HCT116 (cell line): ENCODE results near the gene BCR. TPM values are rescaled to one million over a fixed set of nuclear protein-coding genes. Genes with fewer than 3 reads are reported as not detected.

Experiments used
- ATAC-seq: fragments of 200-7000 bp; cut with Tn5 transposase; 2 replicates; pipeline ENCODE4 v1.9.1; 2020; ENCODE audit warnings: mild to moderate bottlenecking, moderate library complexity
- BruUV-seq: library from RNA; stranded (reverse); fragments of 400-500 nt; replicated peaks from 2 replicates; lab custom pipeline; 2021; lab: Mats Ljungman, UMichigan
- CTCF ChIA-PET: fragments of 300-600 bp; sonication (Branson Sonifier 250); formaldehyde crosslinking; loops from one replicate; lab custom pipeline; 2021; ENCODE audit warnings: antibody characterized with exemption; lab: Charles Lee
- POLR2A ChIA-PET: fragments of 300-600, 350-600 bp; sonication (Branson Sonifier 250); formaldehyde crosslinking; loops from one replicate; lab custom pipeline; 2021; ENCODE audit warnings: antibody characterized with exemption; lab: Charles Lee
- RAD21 ChIA-PET, 2 experiments: fragments of 300-600 bp; sonication (Branson Sonifier 250); formaldehyde crosslinking; loops; one replicate each; lab custom pipeline; 2023; ENCODE audit warnings: low total read pairs in 2 of 2; ENCODE audit not compliant: uncharacterized antibody in 2 of 2, unreplicated experiment in 2 of 2, low non-redundant PET in 1 of 2; lab: Charles Lee
- DNase-seq: peaks from one replicate; pipeline ENCODE4 v3.0.0-alpha.2; 2010; ENCODE audit warnings: low read depth, low spot score
- H2AFZ ChIP-seq: fragments of 200-600 bp; shearing (Covaris generic), sonication (generic); 2 replicates; pipeline ENCODE4 v1.6.1; 2017; ENCODE audit warnings: low read depth, mixed run types, mixed read lengths, antibody characterized with exemption, low read length; ENCODE audit not compliant: poor library complexity, severe bottlenecking
- H3K27ac ChIP-seq: 2 replicates; pipeline ENCODE4 v1.5.1; 2012; ENCODE audit warnings: low read depth, low read length
- H3K27me3 ChIP-seq: fragments of 200-600 bp; sonication (generic); 2 replicates; pipeline ENCODE4 v1.6.1; 2016; ENCODE audit warnings: mixed run types, low read length, mixed read lengths; ENCODE audit not compliant: insufficient read depth
- H3K36me3 ChIP-seq, 2 experiments: fragments of 200-500 bp in 1 of 2; fragments of 200-600 bp in 1 of 2; sonication (Bioruptor generic) in 1 of 2; sonication (generic) in 1 of 2; 2 replicates each; pipeline versions ENCODE4 v1.5.1 to v1.6.1; 2014 to 2016; ENCODE audit warnings: low read length in 2 of 2, inconsistent platforms in 1 of 2, mixed read lengths in 1 of 2, mixed run types in 1 of 2; ENCODE audit not compliant: insufficient read depth in 2 of 2, control insufficient read depth in 1 of 2
- H3K4me1 ChIP-seq, 2 experiments: fragments of 200-600 bp in 1 of 2; sonication (generic) in 1 of 2; 2 replicates each; pipeline versions ENCODE4 v1.5.1 to v1.6.1; 2012 to 2017; ENCODE audit warnings: low read length in 2 of 2, inconsistent platforms in 1 of 2, mild to moderate bottlenecking in 1 of 2, mixed read lengths in 1 of 2, mixed run types in 1 of 2, moderate library complexity in 1 of 2; ENCODE audit not compliant: insufficient read depth in 2 of 2, control insufficient read depth in 1 of 2
- H3K4me2 ChIP-seq: fragments of 200-600 bp; sonication (generic); 2 replicates; pipeline ENCODE4 v1.6.1; 2017; ENCODE audit warnings: mixed run types, low read length, mixed read lengths
- H3K4me3 ChIP-seq, 2 experiments: fragments of 200-600 bp in 1 of 2; sonication (generic) in 1 of 2; replicated peaks in 1 of 2; 2 replicates each; pipeline ENCODE4 v1.5.1; 2011 to 2016; ENCODE audit warnings: low read length in 2 of 2, control low read depth in 1 of 2, low read depth in 1 of 2, mild to moderate bottlenecking in 1 of 2, mixed read lengths in 1 of 2, mixed run types in 1 of 2
- H3K79me2 ChIP-seq: fragments of 200-600 bp; sonication (generic); 2 replicates; pipeline ENCODE4 v1.6.1; 2017; ENCODE audit warnings: mild to moderate bottlenecking, mixed run types, low read length, moderate library complexity, mixed read lengths; ENCODE audit not compliant: insufficient read depth
- H3K9ac ChIP-seq: fragments of 200-600 bp; sonication (generic); 2 replicates; pipeline ENCODE4 v1.6.1; 2016; ENCODE audit warnings: low read length, mixed read lengths
- H3K9me2 ChIP-seq: fragments of 200-600 bp; sonication (generic), shearing (Covaris generic); 2 replicates; pipeline ENCODE4 v1.6.1; 2017; ENCODE audit warnings: mixed run types, mild to moderate bottlenecking, moderate library complexity; ENCODE audit not compliant: insufficient read depth
- H3K9me3 ChIP-seq, 2 experiments: fragments of 200-500 bp in 1 of 2; fragments of 200-600 bp in 1 of 2; sonication (Bioruptor generic) in 1 of 2; sonication (generic) in 1 of 2; 2 replicates each; pipeline ENCODE4 v1.6.1; 2014 to 2017; ENCODE audit warnings: low read length in 2 of 2, mixed read lengths in 2 of 2, inconsistent platforms in 1 of 2, low read depth in 1 of 2, mild to moderate bottlenecking in 1 of 2, mixed run types in 1 of 2, moderate library complexity in 1 of 2; ENCODE audit not compliant: control insufficient read depth in 1 of 2, insufficient read depth in 1 of 2
- H4K20me1 ChIP-seq: fragments of 200-600 bp; sonication (generic), shearing (Covaris generic); 2 replicates; pipeline ENCODE4 v1.6.1; 2017; ENCODE audit warnings: mixed run types, mild to moderate bottlenecking, moderate library complexity; ENCODE audit not compliant: insufficient read depth
- EZH2phosphoT487 ChIP-seq: fragments of 200-600 bp; IDR thresholded peaks from 2 replicates; pipeline ENCODE4 v1.6.1; 2018; ENCODE audit warnings: antibody characterized with exemption, borderline replicate concordance
- FOSL1 ChIP-seq: IDR thresholded peaks from 2 replicates; pipeline ENCODE4 v1.6.1; 2012; ENCODE audit warnings: low read depth
- JUND ChIP-seq: IDR thresholded peaks from 2 replicates; pipeline ENCODE4 v1.6.1; 2012
- POLR2A ChIP-seq: IDR thresholded peaks from 2 replicates; pipeline ENCODE4 v1.7.0; 2011; ENCODE audit warnings: borderline replicate concordance; ENCODE audit not compliant: insufficient read depth, insufficient read length; ENCODE audit errors: extremely low read depth
- YY1 ChIP-seq: IDR thresholded peaks from 2 replicates; pipeline ENCODE4 v1.6.1; 2011; ENCODE audit warnings: low read length, low read depth, moderate library complexity, mild to moderate bottlenecking; ENCODE audit not compliant: insufficient replicate concordance; ENCODE audit errors: extremely low read depth
- intact Hi-C: fragments of 100-400 bp; cut with micrococcal nuclease; formaldehyde crosslinking; loops from 2 replicates; pipeline ENCODE4 v1.10.0; 2022
- total RNA-seq: library from RNA; stranded (reverse); gene quantifications from one replicate; pipeline ENCODE4 v1.2.1, GENCODE V29; 2021; ENCODE audit not compliant: unreplicated experiment
- TF ChIP-seq, protein P1 (sequence below): IDR thresholded peaks from 2 replicates; pipeline ENCODE4 v1.6.1; 2012; ENCODE audit warnings: low read depth
- TF ChIP-seq, protein P2 (sequence below): IDR thresholded peaks from 2 replicates; pipeline ENCODE4 v1.6.1; 2012

BCR gene
- total RNA-seq, 1 experiment from 2014 or later = 39.7 TPM

DNA sequence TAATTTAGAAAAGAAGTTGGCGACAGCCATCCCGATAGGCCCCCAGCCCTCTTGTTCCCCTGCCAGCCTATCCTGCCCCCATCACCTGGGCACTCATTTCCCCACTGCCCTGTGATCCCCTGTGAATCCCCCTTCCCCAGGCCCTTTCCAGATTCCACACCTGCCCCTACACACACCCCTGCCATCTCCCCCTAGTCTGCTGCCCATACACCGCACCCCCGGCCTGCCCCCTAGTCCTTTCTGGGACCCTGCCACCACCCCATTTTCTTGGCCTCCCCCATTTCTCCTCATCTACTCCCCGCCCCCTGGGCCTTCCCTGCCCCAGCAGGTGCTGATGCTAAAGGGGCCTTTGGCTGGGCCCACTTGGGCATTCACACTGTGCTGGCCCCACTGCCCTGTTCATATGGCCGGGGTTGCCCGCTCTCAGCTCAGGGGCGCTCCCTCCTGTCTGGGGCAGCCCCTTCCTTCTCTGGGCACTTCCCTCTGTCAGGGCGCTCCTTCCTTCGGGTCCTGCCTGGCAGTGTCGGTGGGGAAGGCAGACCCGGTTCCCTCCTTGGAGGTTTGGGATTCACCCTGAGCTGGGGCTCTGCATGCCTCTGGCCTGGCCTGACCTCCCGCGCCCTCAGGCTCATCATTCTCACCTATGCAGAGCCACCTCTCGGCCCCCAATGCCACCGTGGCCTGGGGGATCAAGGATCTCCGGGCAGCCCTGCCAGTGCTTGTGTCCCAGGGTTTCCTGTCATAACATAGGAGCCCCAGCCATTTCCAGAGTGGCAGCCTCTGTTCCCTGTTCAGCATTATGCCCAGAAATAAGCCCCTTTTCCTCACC is 108.2 kb downstream of the BCR start:
- no peak overlapping the region for H2AFZ ChIP-seq
- intact Hi-C loops = no loop called here
- no peaks in the 10 kb centered on the region for H3K4me1 ChIP-seq
- no peaks in the 10 kb centered on the region for H4K20me1 ChIP-seq
- H3K36me3 ChIP-seq = peaks cover 27 to 40% of the 10 kb centered on the region in 2 experiments
- H3K9me3 ChIP-seq = no peaks in the 10 kb centered on the region
- POLR2A ChIA-PET = no interaction called here
- H3K27me3 ChIP-seq = no peaks in the 10 kb centered on the region
- TF ChIP-seq, protein P1, sequence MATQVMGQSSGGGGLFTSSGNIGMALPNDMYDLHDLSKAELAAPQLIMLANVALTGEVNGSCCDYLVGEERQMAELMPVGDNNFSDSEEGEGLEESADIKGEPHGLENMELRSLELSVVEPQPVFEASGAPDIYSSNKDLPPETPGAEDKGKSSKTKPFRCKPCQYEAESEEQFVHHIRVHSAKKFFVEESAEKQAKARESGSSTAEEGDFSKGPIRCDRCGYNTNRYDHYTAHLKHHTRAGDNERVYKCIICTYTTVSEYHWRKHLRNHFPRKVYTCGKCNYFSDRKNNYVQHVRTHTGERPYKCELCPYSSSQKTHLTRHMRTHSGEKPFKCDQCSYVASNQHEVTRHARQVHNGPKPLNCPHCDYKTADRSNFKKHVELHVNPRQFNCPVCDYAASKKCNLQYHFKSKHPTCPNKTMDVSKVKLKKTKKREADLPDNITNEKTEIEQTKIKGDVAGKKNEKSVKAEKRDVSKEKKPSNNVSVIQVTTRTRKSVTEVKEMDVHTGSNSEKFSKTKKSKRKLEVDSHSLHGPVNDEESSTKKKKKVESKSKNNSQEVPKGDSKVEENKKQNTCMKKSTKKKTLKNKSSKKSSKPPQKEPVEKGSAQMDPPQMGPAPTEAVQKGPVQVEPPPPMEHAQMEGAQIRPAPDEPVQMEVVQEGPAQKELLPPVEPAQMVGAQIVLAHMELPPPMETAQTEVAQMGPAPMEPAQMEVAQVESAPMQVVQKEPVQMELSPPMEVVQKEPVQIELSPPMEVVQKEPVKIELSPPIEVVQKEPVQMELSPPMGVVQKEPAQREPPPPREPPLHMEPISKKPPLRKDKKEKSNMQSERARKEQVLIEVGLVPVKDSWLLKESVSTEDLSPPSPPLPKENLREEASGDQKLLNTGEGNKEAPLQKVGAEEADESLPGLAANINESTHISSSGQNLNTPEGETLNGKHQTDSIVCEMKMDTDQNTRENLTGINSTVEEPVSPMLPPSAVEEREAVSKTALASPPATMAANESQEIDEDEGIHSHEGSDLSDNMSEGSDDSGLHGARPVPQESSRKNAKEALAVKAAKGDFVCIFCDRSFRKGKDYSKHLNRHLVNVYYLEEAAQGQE = no peak
- TF ChIP-seq EZH2phosphoT487 (no peak), POLR2A (no peak), YY1 (no peak), FOSL1 (no peak), JUND (no peak)
- TF ChIP-seq, protein P2, sequence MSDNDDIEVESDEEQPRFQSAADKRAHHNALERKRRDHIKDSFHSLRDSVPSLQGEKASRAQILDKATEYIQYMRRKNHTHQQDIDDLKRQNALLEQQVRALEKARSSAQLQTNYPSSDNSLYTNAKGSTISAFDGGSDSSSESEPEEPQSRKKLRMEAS = no peak
- H3K27ac ChIP-seq = no peak overlapping the region
- BruUV-seq = no TSS peak
- H3K4me2 ChIP-seq = no peak overlapping the region
- DNase-seq (no peak), ATAC-seq (no peak)
- no peak overlapping the region for H3K4me3 ChIP-seq
- RAD21 ChIA-PET = no interaction called here
- no peaks in the 10 kb centered on the region for H3K9me2 ChIP-seq
- no peak overlapping the region for H3K9ac ChIP-seq
- H3K79me2 ChIP-seq = no peaks in the 10 kb centered on the region
- CTCF ChIA-PET = interaction anchor here (2.1 kb wide), 1 partner anchor 114 kb away, joined by 5 read pairs; no protein-coding TSS in a partner anchor
